HG03520 (cell line): ENCODE results near the gene KLK1.

Source experiments
- ATAC-seq: cut with Tn5 transposase; IDR thresholded peaks from one replicate; pipeline ENCODE4 v1.9.1; 2021; ENCODE audit warnings: mild to moderate bottlenecking, moderate library complexity; ENCODE audit not compliant: unreplicated experiment

KLK1 gene

GRCh38 chr19:50836543-50837195 is 13.1 kb upstream of the KLK1 start:
- ATAC-seq: no peak

DNA sequence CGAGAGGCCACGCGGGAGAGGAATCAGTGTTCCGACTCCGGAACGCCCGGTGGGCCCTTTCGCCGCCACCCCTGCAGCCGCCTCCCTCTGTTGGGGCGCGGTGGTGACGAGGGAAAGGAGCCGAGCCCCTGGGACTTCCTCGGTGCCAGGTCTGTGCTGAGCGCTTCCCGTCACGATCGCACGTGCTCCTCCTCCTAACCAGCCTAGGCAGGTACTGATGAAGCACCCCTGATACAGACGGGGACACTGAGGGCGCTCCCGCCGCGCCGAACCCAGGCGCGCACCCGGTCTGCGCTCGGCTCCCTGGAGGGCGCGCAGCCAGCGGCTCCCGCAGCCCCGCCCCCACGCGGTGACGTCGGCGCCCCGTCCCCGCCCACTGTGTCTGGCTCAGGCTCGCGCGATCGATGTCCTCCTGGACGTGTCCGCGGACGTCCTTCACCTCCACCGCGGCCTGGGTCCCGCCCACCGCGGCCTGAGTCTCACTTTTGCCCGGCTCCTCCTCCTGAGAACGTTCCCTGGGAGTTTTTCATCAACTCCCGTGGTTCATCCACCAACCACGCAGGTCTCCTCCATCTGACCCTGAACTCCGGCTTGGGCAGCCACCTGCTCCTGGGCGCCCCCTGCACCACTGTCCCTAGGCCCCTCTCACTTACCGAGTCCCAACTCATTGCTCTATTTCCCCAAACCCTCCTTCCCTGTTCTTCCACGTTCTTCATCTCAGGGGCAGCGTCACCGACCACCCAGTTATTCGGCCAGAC is 12.4 kb upstream of the KLK1 start:
- ATAC-seq: peak; percentile 48

DNA sequence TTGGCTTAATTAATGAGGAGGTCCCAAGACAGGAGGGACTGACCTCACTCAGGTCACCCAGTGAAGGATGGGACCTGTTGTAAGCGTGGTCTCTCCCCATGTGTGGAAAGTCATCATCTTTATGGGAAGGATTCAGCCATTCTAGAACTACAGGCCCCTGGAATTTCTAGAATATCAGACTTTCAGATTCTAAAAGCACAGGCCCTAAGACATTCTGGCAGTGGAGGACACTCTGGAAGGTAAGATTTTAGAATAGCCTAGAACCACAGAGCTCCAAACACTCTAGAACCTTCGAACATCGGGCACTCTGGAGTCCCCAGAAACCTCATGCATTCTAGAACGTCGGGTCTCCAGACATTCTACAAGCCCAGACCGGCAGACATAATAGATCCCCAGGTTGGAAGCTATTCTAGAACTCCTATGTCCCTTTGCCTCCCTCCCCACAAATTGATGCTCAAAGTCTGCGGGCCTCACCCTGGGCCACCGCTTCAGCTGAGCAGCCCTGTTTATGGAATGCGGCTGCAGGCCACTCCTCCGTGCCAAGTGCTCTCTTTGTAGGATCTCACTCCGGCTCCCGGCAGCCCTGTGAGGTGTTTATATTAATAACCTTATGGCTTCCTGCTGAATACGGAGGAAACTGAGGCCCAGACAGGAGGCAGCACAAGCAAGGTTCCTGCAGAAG is 11.7 kb upstream of the KLK1 start:
- no peak for ATAC-seq

DNA sequence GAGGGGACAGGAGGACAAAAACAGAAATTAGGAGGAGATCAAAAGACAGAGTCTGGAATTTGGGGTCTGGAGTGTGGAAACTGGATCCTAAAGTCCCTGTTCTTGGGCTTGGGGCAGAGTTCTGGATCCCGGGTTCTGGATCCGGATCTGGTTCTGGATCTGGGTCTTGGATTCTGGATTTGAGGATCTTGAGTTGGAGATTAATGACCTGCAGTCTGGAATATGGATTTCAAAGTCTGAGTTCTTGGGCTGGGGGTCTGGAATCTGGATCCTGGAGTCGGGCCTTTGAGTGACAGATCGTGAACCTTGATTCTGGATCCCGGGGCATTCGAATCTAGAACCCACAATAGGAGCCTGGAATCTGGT is 10.2 kb upstream of the KLK1 start:
- ATAC-seq: no peak

DNA sequence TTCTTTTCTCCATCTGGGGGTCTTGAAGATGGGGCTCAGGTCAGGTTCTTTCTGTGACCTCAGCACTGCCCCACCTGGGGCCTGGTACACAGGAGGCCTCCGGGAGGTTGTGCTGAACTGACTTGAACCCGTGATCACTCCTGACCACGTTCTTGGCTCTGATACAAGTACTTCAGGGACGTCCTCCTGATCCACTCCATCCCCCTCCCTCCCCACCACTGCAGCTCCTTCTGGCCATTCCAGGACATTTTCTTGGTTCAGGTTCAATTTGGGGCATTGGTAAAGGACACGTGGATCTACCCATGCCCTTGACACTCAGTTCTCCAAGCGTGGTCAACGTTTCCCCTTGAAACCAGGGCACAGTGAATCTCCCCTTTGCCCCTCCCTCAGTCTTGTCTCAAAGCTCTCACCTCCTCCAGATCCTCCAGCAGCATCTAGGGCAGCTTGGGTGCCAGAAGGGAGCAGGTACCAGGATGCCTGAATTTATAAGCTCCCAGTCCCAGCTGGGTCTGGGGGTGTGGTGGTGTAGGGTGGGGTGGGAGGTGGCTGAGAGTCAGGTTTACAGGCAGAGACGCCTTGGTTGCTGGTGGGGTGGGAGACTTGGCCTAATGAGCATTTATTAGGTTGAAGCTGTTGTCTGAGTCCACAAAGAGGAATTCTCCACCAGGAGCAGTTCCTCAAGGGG is 9.7 kb upstream of the KLK1 start, which contains the start of gene KLK15:
Gene KLK15 (minus strand): TSS at position 458 of the 685 bp plus-strand sequence. CDS start 2,082 bp downstream, outside the sequence.
- ATAC-seq: no peak

DNA sequence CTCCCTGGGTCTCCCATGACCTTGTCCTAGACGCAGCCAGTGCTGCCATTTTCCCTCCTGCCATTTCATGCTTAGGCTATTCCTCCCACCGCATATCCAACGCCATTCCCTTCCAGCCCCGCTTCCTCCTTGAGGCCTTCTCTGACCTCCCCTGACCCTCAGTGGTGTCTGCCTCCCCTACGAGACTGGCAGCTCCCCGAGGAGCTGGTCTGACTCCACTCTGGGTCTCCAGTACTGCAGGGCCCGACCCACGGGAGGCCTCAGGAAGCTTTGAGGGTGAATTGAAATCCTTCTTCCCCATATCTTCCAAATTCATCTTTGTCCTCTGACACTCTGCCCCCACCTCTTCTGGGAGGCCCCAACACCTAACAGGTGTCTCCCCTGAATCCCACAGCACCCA is 9.1 kb upstream of the KLK1 start:
- no peak for ATAC-seq

DNA sequence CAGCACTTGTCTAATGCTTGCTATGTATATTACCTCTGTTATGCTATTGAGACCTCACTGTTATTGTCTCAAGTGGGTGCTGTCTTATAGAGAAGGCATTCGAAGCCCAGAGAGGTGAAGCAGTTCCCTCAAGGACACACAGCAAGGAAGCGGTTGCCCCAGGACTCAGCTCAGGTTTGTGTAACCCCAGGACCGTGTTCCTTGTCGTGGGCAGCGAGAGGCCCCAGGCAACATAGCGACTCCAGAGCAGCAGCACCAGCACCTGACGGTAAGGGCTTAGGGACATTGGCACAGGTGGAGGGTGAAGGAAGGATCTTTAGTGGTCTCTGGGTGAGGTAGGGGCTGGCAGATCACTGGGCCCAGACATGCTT is 7.4 kb upstream of the KLK1 start:
- ATAC-seq: no peak

- ATAC-seq: no peak
Measured at GRCh38 chr19:50830266-50831025, 6.9 kb upstream of the KLK1 start.

- no peak for ATAC-seq
Measured at GRCh38 chr19:50829801-50830200, 6.2 kb upstream of the KLK1 start.

GRCh38 chr19:50827476-50827875 is 3.9 kb upstream of the KLK1 start:
- ATAC-seq: no peak

DNA sequence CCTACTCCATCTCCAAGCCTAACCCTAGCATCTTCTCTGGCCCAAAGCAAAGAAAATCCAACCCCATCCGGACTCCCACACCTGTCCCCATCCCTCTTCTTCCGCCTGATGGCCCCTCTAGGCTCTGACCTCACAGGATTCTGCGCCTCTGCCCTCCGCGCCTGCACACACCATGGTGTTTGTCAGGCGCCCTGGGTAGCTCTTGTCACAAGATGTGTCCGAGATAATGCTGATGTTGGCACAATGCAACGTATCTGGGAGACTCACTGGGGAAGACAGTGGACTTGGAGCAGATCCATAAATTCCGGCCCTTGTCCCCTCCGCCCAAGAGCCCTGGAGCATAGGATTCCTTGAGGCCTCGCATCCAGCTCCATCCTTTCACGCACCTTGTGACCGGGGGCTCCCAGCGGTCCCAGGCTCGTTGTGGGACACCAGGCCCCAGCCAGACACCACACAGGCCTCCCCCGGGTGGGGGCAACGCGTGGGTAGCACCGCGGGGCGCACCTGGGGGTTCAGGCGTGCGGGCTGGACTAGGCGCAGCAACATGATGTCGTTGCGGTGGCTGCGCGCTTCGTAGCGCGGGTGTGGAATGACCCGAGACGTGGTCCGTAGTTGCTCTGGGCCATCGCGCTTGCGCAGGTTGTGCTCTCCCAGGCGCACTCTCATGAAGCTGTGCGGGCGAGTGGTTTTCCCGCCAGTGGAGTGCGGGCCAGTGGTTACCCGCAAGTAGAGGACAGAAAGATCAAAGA is 3.1 kb upstream of the KLK1 start:
- ATAC-seq: no peak

DNA sequence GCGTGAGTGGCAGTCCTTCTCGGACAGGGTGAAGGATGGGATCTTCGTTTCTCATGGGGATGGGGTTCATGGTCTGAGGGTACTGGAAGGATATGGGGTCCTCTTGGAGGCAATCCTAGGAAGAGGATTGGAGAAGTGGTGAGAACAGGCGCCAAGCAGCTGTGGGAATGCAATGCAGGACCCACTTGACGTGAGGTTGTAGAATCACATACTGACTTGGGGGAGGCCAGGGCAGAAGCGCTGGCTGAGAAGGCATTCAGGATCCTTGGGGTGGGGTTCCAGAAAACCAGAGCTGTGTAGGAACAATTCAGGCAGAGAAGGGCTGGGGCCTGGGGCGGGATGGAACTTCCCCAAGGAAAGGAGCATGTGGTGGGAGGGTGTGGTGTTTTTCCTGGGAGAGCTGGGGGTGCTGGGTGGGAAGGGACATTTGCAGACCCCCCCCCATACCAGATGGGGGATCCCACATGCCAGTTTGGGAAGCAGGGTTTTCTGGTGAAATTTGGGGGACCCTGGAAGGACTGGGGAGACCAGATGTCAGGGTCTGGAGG is 852 bp downstream of the KLK1 start:
- ATAC-seq: no peak

DNA sequence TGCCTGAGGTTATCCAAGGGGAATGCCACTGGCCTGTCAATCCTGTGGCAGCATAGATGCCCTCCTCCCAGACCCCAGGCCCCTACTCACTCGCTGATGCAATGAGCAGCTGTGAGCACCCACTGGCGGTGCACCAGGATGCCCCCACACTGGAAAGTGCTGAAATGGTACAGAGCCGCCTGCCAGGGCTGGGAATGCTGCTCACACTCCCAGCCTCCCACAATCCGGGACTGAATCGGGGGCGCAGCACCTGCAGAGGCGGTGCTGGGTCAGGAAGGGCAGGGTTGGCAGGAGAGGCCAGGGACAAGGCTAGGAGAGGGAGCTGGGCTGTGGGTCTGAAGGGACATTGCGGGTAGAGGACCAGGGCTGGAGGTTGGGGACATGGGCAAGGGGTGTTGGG is 2.0 kb downstream of the KLK1 start:
- ATAC-seq: no peak

GRCh38 chr19:50821248-50821612 is 2.4 kb downstream of the KLK1 start:
- no peak for ATAC-seq

DNA sequence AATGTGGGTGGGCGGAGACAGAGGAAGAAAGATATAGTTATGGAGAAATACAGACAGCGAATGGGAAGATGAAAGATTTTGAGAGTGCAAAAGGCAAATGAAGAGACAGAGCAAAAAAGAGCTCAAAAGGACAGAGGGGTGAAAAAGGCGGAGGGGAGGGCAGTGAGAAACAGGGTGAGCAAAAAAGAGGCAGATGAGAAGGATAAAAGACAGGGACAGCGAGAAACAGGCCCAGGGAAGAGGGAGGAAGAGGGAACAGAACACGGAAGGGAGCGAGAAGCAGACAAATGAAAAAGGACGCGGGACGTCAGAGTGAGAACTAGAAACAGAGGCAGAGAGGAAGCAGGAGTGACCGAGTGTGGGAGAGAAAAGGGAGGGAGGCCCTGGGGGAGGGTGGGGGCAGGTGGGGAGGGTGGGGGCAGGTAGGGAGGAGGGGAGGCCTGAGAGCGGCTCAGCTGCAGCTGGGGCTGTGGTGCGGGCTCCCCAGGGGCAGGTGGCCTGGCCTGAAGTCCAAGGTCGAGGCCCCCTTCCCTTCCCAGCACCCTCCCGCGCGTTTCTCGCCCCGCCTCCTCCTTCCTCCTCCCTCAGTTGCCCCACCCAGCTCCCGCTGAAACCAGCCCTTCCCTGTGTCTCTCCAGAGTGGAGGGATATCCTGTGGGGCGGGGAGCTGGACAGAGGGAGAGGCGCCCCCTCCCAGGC is 2.9 kb downstream of the KLK1 start:
- ATAC-seq: no peak

GRCh38 chr19:50820086-50820485 is 3.5 kb downstream of the KLK1 start:
- ATAC-seq: no peak

DNA sequence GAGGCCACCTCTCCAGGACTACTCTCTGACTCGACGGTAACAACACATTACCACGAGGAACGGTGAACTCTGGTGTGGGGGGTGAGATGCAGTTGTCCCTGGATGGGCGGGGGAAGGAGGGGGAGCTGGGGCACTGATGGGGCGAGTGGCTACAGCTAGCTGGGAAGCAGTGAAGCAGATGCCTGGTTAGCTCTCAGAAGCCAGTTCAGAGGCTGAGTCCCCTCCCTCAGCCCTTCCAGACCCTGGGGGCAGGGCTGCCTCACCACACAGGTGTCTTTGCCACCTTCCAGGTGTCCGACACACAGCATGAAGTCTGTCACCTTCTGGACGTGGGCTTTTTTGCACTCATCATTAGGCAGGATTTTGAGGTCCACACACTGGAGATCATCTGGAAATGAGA is 4.0 kb downstream of the KLK1 start:
- no peak for ATAC-seq

DNA sequence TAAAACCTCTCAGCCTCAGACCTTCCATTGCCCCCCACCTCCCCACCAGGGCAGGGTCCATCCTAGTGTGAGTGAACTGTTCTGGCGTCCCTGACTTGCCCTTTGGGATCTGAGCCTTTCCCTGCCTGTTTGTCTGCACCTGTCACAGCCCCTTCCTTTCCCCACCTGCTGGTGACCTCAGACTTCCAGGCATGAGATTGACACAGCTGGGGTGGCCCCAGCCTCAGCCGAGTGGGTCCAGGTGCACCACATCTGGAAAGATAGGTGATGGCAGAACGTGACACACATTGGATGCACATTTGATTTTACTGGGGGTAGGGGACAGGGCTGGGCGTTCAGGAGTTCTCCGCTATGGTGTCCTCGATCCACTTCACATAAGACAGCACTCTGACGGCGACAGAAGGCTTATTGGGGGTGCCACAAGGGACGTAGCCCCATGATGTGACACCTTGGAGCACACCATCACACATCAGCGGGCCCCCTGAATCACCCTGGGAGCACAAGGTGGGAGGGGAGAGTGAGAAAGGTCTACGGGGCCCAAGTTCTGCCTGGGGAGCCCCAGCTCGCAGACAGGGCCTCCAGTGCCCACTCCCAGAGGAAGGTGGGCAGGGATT is 4.6 kb downstream of the KLK1 start:
- ATAC-seq: no peak
